OCI-LY7 (cell line): Measurements from ENCODE around the gene MIB1. TPM values are rescaled to one million over a fixed set of nuclear protein-coding genes. Genes with fewer than 3 reads are reported as not detected.

Experiments
- BruUV-seq: library from RNA; stranded (reverse); fragments of 400-500 nt; replicated peaks from 2 replicates; lab custom pipeline; 2021; lab: Mats Ljungman, UMichigan
- CTCF ChIA-PET: fragments of 300-600 bp; sonication (Branson Sonifier 250); formaldehyde crosslinking; loops from one replicate; lab custom pipeline; 2022; ENCODE audit warnings: antibody characterized with exemption; ENCODE audit not compliant: unreplicated experiment; lab: Charles Lee
- POLR2A ChIA-PET: fragments of 300-600 bp; sonication (Branson Sonifier 250); formaldehyde crosslinking; loops from one replicate; lab custom pipeline; 2022; ENCODE audit warnings: antibody characterized with exemption; lab: Charles Lee
- DNase-seq: peaks from one replicate; pipeline ENCODE4 v3.0.0-alpha.2; 2015; ENCODE audit warnings: low spot score
- H2AFZ ChIP-seq: fragments of 200-600 bp; sonication (generic), shearing (Covaris generic); 2 replicates; pipeline ENCODE4 v1.6.1; 2014; ENCODE audit warnings: mild to moderate bottlenecking, antibody characterized with exemption, low read length, moderate library complexity
- H3K27ac ChIP-seq: fragments of 200-600 bp; sonication (generic); 2 replicates; pipeline ENCODE4 v1.5.1; 2014; ENCODE audit warnings: mixed run types, low read depth, mild to moderate bottlenecking, moderate library complexity, low read length, inconsistent platforms; ENCODE audit not compliant: poor library complexity, severe bottlenecking
- H3K36me3 ChIP-seq: fragments of 200-600 bp; sonication (generic); 2 replicates; pipeline ENCODE4 v1.6.1; 2014; ENCODE audit warnings: mild to moderate bottlenecking, antibody characterized with exemption, low read length, moderate library complexity, mixed read lengths; ENCODE audit not compliant: insufficient read depth
- H3K4me1 ChIP-seq: fragments of 200-600 bp; sonication (generic); 2 replicates; pipeline ENCODE4 v1.5.1; 2014; ENCODE audit warnings: mild to moderate bottlenecking, low read length; ENCODE audit not compliant: insufficient read depth, poor library complexity, severe bottlenecking
- H3K4me2 ChIP-seq: fragments of 200-600 bp; sonication (generic); 2 replicates; pipeline ENCODE4 v1.6.1; 2014; ENCODE audit warnings: mild to moderate bottlenecking, low read length
- H3K4me3 ChIP-seq: fragments of 200-600 bp; sonication (generic); 2 replicates; pipeline ENCODE4 v1.5.1; 2014; ENCODE audit warnings: mild to moderate bottlenecking, low read depth, low read length; ENCODE audit not compliant: poor library complexity, severe bottlenecking
- H3K79me2 ChIP-seq: fragments of 200-600 bp; sonication (generic); 2 replicates; pipeline ENCODE4 v1.6.1; 2016; ENCODE audit warnings: low read depth, mild to moderate bottlenecking, low read length, moderate library complexity, mixed read lengths; ENCODE audit not compliant: insufficient read depth
- H3K9me2 ChIP-seq: fragments of 200-600 bp; sonication (generic); 2 replicates; pipeline ENCODE4 v1.6.1; 2016; ENCODE audit warnings: mild to moderate bottlenecking, low read length, mixed read lengths; ENCODE audit not compliant: insufficient read depth
- H3K9me3 ChIP-seq: fragments of 200-600 bp; sonication (generic); 2 replicates; pipeline ENCODE4 v1.6.1; 2014; ENCODE audit warnings: mild to moderate bottlenecking, mixed run types, low read length, mixed read lengths
- H4K20me1 ChIP-seq: fragments of 200-600 bp; sonication (generic); 2 replicates; pipeline ENCODE4 v1.6.1; 2014; ENCODE audit warnings: mild to moderate bottlenecking, antibody characterized with exemption, low read length, moderate library complexity, mixed read lengths; ENCODE audit not compliant: insufficient read depth
- CTCF ChIP-seq: fragments of 200-600 bp; sonication (generic); conservative IDR thresholded peaks from 2 replicates; pipeline ENCODE4 v1.5.1; 2014; ENCODE audit warnings: mild to moderate bottlenecking, antibody characterized with exemption, low read length, moderate library complexity, mixed read lengths
- EZH2phosphoT487 ChIP-seq: fragments of 200-600 bp; sonication (generic); IDR thresholded peaks from 2 replicates; pipeline ENCODE4 v1.6.1; 2018; ENCODE audit warnings: low read depth, borderline replicate concordance, mild to moderate bottlenecking, mixed run types, antibody characterized with exemption, low read length, moderate library complexity, mixed read lengths
- intact Hi-C: fragments of 100-400 bp; cut with micrococcal nuclease; formaldehyde crosslinking; loops from one replicate; pipeline ENCODE4 v1.10.0; 2022; ENCODE audit not compliant: unreplicated experiment
- total RNA-seq, 2 experiments: library from RNA; depleted of rRNA in 1 of 2; stranded (reverse); fragments of >200 nt in 1 of 2; shearing (Covaris generic) in 1 of 2; gene quantifications; 2 replicates each; pipeline ENCODE4 v1.2.3, GENCODE V29; 2014 to 2022

MIB1 gene
- total RNA-seq, 2 experiments from 2014 or later = 40.5 to 81.6 TPM

DNA sequence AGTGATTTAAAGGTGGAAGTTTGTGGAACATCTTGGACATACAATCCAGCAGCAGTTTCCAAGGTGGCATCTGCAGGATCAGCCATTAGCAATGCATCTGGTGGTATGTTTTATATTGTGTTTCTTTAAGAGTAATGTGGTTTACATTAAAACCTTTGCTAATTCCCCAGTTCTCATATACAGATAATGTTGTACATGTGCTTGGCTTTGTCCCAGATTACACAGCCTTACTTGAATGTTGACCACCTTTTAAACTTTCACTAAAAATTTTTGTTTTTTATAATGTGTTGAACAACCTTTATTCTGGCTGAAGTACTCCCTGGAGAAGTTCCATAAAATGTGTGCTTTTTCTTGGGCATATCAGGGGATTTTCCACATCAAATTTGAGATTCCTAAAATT, 57.5 kb downstream of the MIB1 start:
- intact Hi-C loops = no loop called here
- no peaks in the 10 kb centered on the region for H3K4me1 ChIP-seq
- no peaks in the 10 kb centered on the region for H3K79me2 ChIP-seq
- no peak overlapping the region for H3K4me3 ChIP-seq
- BruUV-seq = no TSS peak
- H3K27ac ChIP-seq = no peak overlapping the region
- POLR2A ChIA-PET = interaction anchor here (0.5 kb wide), 1 partner anchor 802 kb away, joined by 3 read pairs; no protein-coding TSS in a partner anchor
- no peak for DNase-seq
- H2AFZ ChIP-seq = no peak overlapping the region
- no peak overlapping the region for H3K4me2 ChIP-seq
- no peaks in the 10 kb centered on the region for H3K9me2 ChIP-seq
- CTCF ChIA-PET = no interaction called here
- no peak for TF ChIP-seq CTCF
- TF ChIP-seq EZH2phosphoT487 = no peak
- no peaks in the 10 kb centered on the region for H4K20me1 ChIP-seq
- H3K36me3 ChIP-seq = peaks cover 47% of the 10 kb centered on the region
- no peaks in the 10 kb centered on the region for H3K9me3 ChIP-seq

DNA sequence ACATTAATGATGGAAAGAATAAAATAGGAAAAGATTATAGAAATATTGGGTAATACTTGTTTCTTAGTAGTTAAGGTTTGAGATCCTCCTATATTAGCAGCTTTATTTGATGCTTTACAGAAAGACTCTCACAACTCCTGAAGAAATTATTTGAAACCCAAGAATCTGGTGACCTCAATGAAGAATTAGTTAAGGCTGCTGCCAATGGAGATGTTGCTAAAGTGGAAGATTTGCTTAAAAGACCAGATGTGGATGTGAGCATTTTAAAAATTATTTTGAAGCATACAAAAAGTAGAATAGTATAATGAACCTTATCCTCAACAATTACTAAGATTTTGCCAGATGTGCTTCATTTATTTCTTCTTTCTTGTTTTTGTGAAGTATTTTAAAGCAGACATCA, 59.1 kb downstream of the MIB1 start:
- CTCF ChIA-PET = no interaction called here
- H3K79me2 ChIP-seq = no peaks in the 10 kb centered on the region
- no peak overlapping the region for H3K4me3 ChIP-seq
- H3K36me3 ChIP-seq = peaks cover 62% of the 10 kb centered on the region
- no peaks in the 10 kb centered on the region for H4K20me1 ChIP-seq
- H3K9me3 ChIP-seq = no peaks in the 10 kb centered on the region
- BruUV-seq = no TSS peak
- DNase-seq = no peak
- intact Hi-C loops = no loop called here
- no peak overlapping the region for H2AFZ ChIP-seq
- POLR2A ChIA-PET = interaction anchor here (1.3 kb wide), 1 partner anchor 16 kb away, joined by 3 read pairs; no protein-coding TSS in a partner anchor
- H3K4me2 ChIP-seq = no peak overlapping the region
- H3K9me2 ChIP-seq = no peaks in the 10 kb centered on the region
- no peaks in the 10 kb centered on the region for H3K4me1 ChIP-seq
- H3K27ac ChIP-seq = no peak overlapping the region
- no peak for TF ChIP-seq CTCF
- TF ChIP-seq EZH2phosphoT487 = no peak

DNA sequence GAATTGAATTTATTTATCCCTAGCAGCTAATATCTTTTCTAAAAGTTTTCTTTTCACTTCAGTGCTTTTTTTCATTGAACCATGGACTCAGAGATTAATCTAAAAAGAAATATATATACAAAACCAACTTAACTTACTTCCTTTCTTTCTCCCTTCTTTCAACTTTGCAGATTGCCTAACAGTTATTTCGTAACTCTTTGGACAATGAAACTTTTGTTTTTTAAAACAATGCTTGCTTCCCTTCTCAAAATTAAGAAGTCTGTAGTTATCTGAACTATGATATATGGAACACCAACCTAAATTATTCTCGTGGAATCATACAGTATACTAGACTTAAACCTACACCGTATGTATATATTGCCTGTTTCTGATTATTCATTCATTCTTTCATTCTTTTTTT, 62.9 kb downstream of the MIB1 start:
- no TSS peak for BruUV-seq
- Histone ChIP-seq H3K9me2 (no peaks in the 10 kb centered on the region), H3K4me1 (no peaks in the 10 kb centered on the region), H3K4me2 (no peak overlapping the region), H3K4me3 (no peak overlapping the region), H3K79me2 (no peaks in the 10 kb centered on the region), H4K20me1 (no peaks in the 10 kb centered on the region), H3K36me3 (peaks cover 91% of the 10 kb centered on the region), H2AFZ (no peak overlapping the region), H3K9me3 (no peaks in the 10 kb centered on the region), H3K27ac (no peak overlapping the region)
- CTCF ChIA-PET = no interaction called here
- no peak for DNase-seq
- POLR2A ChIA-PET = no interaction called here
- TF ChIP-seq CTCF (no peak), EZH2phosphoT487 (no peak)
- intact Hi-C loops = no loop called here
